Kidney (tissue), 14 donors: ENCODE measurements around the gene DHRS7B. TPM values are rescaled to one million over a fixed set of nuclear protein-coding genes. Genes with fewer than 3 reads are reported as not detected.
A peak's percentile ranks its signal among the peaks of the same experiment; 100 is the strongest.

ENCODE experiments used
- DNase-seq, 5 donors: peaks; one replicate each; pipeline ENCODE4 v3.0.0-alpha.2; 2013 to 2020
- FAIRE-seq: peaks from 2 replicates; lab custom pipeline; 2012; peaks lifted over from hg19 to GRCh38; lab: Jason Lieb, UNC
- H3K27ac ChIP-seq, 2 donors: one replicate each; pipeline ENCODE4 v1.7.0; 2013; ENCODE audit warnings: low read depth in 2 of 2, low read length in 2 of 2, inconsistent platforms in 1 of 2
- H3K27me3 ChIP-seq: one replicate; pipeline ENCODE4 v1.7.1; 2013; ENCODE audit warnings: low read length, inconsistent platforms; ENCODE audit not compliant: control insufficient read depth, insufficient read depth
- H3K36me3 ChIP-seq, 3 donors: one replicate each; pipeline versions ENCODE4 v1.7.0 to v1.7.1; 2013; ENCODE audit warnings: low read length in 3 of 3, control low read depth in 1 of 3, inconsistent platforms in 1 of 3; ENCODE audit not compliant: insufficient read depth in 3 of 3, control insufficient read depth in 2 of 3
- H3K4me1 ChIP-seq, 3 donors: one replicate each; pipeline versions ENCODE4 v1.7.0 to v1.7.1; 2013; ENCODE audit warnings: low read length in 3 of 3, inconsistent platforms in 1 of 3, low read depth in 1 of 3; ENCODE audit not compliant: control insufficient read depth in 2 of 3, insufficient read depth in 2 of 3
- H3K4me3 ChIP-seq, 3 donors: one replicate each; pipeline versions ENCODE4 v1.7.0 to v1.8.1; 2013; ENCODE audit warnings: low read length in 3 of 3, control low read depth in 1 of 3, inconsistent platforms in 1 of 3
- H3K9ac ChIP-seq, 3 donors: one replicate each; pipeline versions ENCODE4 v1.7.0 to v1.7.1; 2013; ENCODE audit warnings: low read length in 3 of 3, control low read depth in 1 of 3, inconsistent platforms in 1 of 3
- H3K9me3 ChIP-seq, 3 donors: one replicate each; pipeline versions ENCODE4 v1.7.0 to v1.7.1; 2013; ENCODE audit warnings: low read length in 3 of 3, control low read depth in 1 of 3, inconsistent platforms in 1 of 3; ENCODE audit not compliant: control insufficient read depth in 2 of 3, insufficient read depth in 1 of 3
- CTCF ChIP-seq: IDR thresholded peaks from 3 replicates; pipeline ENCODE4 v1.5.1; 2012; ENCODE audit warnings: mild to moderate bottlenecking, moderate library complexity, borderline replicate concordance; ENCODE audit not compliant: insufficient read depth; ENCODE audit errors: extremely low read depth
- intact Hi-C: fragments of 100-400 bp; cut with DNase I; formaldehyde crosslinking; loops from one replicate; pipeline ENCODE4 v1.11.1; 2022
- polyA plus RNA-seq: library from polyadenylated mRNA; stranded (reverse); fragments of 350-450 nt; fragmentation: Illumina TruSeq; extraction: RNeasy Lipid Tissue Mini Kit (QIAGEN cat#74804); gene quantifications from one replicate; pipeline ENCODE4 v1.2.3, GENCODE V29; 2014; ENCODE audit warnings: low read depth, low replicate concordance; ENCODE audit not compliant: insufficient read depth
- total RNA-seq: library from RNA; stranded (reverse); fragmentation: NEBNext Ultra II Directional; extraction: Animal tissue kit (Norgen Biotek cat#: 25700); gene quantifications from one replicate; pipeline ENCODE4 v1.2.1, GENCODE V29; 2021
- donor health status: control.
- donor health status: control.
- donor health status: control.
- donor health status: control.
- donor health status: control.
- donor health status: DM: yes; HTN: yes; CAD: no.
- donor health status: Normal renal cell carcinoma (clear cell type).

The DHRS7B gene
- total and polyA plus RNA-seq, 2 donors from 2014 or later: 19.9 to 58.8 TPM

DNA sequence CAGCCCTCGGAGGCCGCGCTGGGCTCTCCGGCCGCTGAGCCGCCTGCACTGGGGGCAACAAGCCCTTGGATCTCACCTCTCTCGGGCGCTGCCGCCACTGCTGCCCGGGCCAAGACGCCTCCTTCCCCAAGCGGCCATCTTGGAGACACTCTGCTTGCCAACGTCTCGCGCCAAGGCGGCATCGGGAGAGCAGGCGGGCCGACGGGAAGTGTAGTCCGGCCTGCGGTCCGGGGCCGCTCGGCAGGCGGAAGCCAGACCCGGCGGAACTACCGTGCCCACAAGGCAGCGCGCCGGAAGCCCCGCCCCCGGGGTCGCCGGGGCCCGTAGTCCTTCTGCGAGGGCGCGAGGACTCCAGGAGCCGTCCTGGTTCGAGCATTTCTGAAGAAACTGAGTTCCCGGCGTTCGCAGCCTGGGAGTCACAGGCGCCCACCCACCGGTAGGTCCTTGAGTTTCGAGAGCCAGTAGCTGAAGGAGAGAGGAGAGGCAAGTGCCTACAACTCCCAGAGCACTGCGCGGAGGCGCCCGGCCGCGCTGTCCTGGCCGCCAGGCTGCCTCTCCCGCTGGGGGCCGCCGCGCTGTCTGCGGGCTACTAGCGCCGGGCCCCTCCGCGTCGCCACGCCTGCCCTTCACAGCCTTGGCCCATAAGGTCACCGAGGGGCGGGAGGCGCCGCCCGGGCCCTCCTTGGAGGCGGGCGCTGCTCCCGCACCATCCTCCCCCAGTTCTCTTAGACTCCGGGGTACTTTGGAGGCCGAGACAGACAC is 87.4 kb downstream of the DHRS7B start, which contains the start of gene TMEM11:
TSS of gene TMEM11 (minus strand) at position 147 of the 762 bp plus-strand sequence. CDS start at position 138, 9 bp downstream.
- Histone ChIP-seq H3K4me1 (peaks cover 2 to 40% (median 21%) of the 10 kb centered on the region in 3 donors), H3K4me3 (peak within 1 kb of the TSS; percentile 67 to 89 (median 81)), H3K9me3 (no peaks in the 10 kb centered on the region), H3K36me3 (no peaks in the 10 kb centered on the region), H3K9ac (peak within 1 kb of the TSS; percentile 67 to 91 (median 89)), H3K27me3 (no peaks in the 10 kb centered on the region), H3K27ac (peak within 1 kb of the TSS; percentile 93 to 95)
- intact Hi-C loops: no loop called here
- TF ChIP-seq CTCF: no peak
- DNase-seq (peak; percentile 95 to 99 (median 97)), FAIRE-seq (no peak)

GRCh38 chr17:21214777-21215541 is 88.2 kb downstream of the DHRS7B start:
- TF ChIP-seq CTCF: no peak
- FAIRE-seq (no peak), DNase-seq (peak in 3 of 5 donors; percentile 19 to 53 (median 47))
- Histone ChIP-seq H3K36me3 (no peaks in the 10 kb centered on the region), H3K27me3 (no peaks in the 10 kb centered on the region), H3K27ac (peak overlapping the region; percentile 93 to 95), H3K4me1 (peaks cover 2 to 35% (median 21%) of the 10 kb centered on the region in 3 donors), H3K9me3 (no peaks in the 10 kb centered on the region), H3K9ac (peak overlapping the region; percentile 57 to 91 (median 67)), H3K4me3 (peak overlapping the region; percentile 67 to 89 (median 81))
- intact Hi-C loops: no loop called here

DNA sequence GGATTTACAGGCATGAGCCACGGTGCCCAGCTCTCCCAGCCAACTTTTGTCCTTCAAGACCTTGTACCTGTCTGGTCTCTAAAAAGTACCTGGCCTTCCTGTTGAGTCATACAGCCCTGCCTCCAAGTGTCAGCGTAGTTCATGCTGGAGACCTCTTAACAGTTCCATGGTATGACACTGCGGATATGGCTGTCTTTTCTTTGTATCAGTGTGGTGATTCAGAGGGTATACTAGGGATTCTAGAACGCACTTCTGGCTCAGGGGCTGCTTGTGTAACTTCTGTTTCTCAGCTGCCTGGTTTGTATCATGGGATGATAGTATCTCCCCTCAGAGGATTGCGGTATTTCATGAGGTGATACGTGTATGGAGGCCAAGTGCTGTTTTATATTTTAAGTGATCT is 89.2 kb downstream of the DHRS7B start:
- DNase-seq (no peak), FAIRE-seq (no peak)
- no peaks in the 10 kb centered on the region for H3K36me3 ChIP-seq
- no peaks in the 10 kb centered on the region for H3K9me3 ChIP-seq
- no peaks in the 10 kb centered on the region for H3K27me3 ChIP-seq
- no peak overlapping the region for H3K27ac ChIP-seq
- H3K9ac ChIP-seq: no peak overlapping the region
- no peak for TF ChIP-seq CTCF
- H3K4me1 ChIP-seq: peaks cover 2 to 31% (median 21%) of the 10 kb centered on the region in 3 donors
- intact Hi-C loops: no loop called here
- no peak overlapping the region for H3K4me3 ChIP-seq
